GM12865 (cell line): ENCODE data around the gene PPIP5K2.

Experiments used
- DNase-seq: peaks from one replicate; pipeline ENCODE4 v3.0.0; 2010; ENCODE audit warnings: low read depth
- H3K4me3 ChIP-seq: 2 replicates; pipeline ENCODE4 v1.5.1; 2011; ENCODE audit warnings: mild to moderate bottlenecking, low read depth, low read length, control low read depth
- TF ChIP-seq, protein P1 (sequence below): IDR thresholded peaks from 2 replicates; pipeline ENCODE4 v1.5.1; 2011; ENCODE audit warnings: low read length, control low read depth, low read depth, inconsistent platforms; ENCODE audit not compliant: insufficient read depth; ENCODE audit errors: missing control alignments

The PPIP5K2 gene

DNA sequence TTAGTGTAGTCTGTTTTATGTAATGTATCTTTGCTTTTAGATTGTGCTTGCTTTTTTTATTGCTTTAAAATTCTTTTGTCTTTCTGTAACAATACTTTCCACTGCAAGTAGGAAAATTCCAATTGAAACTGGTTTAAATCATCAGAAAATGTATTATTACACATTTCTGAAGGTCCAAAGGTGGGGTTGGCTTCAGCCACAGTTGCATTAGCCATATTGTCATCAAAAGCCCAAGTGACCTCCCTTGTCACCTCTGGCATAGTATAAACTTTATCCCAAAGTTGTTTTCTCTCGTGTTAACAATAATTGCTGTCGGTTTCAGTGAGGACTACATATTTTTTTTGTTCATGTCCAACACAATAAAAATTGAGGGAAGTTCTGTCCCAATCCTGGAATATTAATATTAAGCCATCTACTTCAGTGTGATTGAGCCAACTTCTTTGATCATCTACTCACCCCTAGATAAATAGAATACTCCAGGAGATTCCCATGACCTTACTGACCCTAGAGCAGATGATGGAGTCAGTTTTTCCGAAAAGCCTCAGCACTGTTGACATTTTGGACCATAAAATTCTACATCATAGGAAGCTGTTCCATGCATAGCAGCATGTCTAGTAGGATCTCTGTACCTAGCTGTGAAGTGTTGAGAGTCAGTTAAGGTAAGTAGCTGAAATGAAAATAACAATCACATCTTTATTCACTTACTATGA lies 86.0 kb downstream of the PPIP5K2 start:
- TF ChIP-seq, protein P1, sequence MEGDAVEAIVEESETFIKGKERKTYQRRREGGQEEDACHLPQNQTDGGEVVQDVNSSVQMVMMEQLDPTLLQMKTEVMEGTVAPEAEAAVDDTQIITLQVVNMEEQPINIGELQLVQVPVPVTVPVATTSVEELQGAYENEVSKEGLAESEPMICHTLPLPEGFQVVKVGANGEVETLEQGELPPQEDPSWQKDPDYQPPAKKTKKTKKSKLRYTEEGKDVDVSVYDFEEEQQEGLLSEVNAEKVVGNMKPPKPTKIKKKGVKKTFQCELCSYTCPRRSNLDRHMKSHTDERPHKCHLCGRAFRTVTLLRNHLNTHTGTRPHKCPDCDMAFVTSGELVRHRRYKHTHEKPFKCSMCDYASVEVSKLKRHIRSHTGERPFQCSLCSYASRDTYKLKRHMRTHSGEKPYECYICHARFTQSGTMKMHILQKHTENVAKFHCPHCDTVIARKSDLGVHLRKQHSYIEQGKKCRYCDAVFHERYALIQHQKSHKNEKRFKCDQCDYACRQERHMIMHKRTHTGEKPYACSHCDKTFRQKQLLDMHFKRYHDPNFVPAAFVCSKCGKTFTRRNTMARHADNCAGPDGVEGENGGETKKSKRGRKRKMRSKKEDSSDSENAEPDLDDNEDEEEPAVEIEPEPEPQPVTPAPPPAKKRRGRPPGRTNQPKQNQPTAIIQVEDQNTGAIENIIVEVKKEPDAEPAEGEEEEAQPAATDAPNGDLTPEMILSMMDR: no peak
- H3K4me3 ChIP-seq: no peak overlapping the region
- DNase-seq: no peak

DNA sequence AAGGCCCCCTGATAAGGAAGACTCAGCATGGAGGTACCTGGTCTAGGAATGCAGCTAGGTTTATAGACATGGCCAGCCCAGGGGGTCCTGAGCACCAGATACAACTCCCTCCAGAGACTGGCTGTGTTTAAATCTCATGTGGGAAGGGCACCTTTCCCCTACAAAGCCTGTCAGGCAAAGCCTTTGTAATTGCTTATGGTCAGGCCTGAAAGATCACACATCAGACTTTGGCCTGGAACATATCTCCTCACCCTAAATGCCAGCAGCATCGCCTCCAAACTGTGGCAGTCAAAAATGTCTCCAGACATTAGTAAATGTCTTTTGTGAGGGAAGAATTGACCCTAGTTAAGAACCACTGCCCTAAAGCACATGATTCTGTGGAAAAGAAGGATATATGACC lies 86.9 kb downstream of the PPIP5K2 start:
- DNase-seq: no peak
- no peak overlapping the region for H3K4me3 ChIP-seq
- TF ChIP-seq, protein P1: no peak

DNA sequence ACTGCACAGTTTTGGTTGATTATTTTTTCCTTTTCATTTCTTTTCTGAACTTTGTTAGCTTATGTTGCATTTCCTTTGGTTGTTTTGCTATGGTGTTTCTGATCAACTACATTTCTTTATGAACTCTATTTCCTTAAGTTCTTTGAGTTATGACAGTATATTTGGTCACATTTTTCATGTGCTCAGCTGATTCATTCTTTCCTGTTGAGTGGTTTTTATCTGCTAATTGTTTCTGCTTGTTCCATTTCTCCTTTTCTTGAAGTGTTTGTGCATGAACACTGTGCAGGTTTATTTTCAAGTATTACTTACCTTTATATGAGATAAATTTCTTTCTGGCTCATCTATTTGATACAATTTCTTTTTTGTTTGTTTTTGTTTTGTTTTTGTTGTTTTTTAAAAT lies 87.6 kb downstream of the PPIP5K2 start:
- TF ChIP-seq, protein P1: no peak
- DNase-seq: no peak
- no peak overlapping the region for H3K4me3 ChIP-seq

DNA sequence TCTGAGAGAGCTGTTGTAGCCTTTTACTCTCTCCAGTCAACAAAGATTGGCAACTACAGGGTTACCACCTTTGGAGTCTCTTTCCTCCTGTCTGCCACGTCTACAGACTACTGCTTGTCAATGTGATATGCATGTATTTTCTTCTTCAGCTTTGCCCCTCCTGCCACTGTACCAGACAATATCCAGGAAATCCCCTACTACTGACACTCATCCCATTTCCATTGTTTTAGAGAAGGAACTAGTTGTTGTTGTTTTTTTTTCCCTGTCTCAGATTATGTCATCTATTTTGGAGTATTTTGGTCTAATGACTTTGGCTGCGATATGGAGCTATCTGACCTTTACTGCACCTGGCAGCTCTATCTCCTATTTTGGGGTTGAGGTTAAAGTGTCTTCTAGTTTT lies 88.4 kb downstream of the PPIP5K2 start:
- H3K4me3 ChIP-seq: no peak overlapping the region
- TF ChIP-seq, protein P1: no peak
- no peak for DNase-seq

DNA sequence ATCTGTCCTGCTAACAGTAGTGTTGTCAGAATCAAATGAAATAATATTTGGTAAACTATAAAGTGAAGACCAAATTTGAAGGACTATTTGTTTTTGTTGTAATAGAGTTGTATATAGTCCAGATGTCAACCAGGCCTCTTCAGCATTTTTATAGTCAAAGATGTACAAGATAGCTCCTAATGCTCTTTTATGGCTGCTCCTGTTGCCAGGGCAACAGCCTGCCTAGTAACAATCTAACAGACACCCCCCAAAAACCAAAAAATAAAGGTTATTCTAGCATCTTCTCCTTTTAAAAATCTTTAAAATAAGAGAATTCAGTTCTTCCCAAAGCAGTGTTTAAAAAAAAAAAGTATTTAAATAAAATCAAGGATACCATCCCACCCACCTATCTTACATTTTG lies 89.0 kb downstream of the PPIP5K2 start:
- no peak overlapping the region for H3K4me3 ChIP-seq
- DNase-seq: no peak
- TF ChIP-seq, protein P1: no peak

DNA sequence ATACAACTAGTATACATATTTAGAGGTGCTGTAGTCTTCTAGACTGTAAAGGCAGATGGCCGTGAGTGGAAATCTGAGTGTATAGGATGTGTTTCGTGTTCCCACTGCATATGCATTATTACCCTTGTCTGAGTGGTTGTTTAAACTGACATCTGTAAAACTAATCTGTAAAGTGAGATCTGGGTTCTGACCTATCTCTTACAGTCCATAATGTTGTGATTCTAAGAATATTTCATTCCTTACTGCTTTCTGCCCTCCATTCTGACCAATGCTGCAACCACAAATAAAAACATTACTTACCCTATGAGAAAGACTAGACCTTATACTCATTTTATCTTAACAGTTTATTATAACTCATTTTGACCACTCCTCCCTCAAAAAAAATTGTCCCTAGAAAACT lies 90.9 kb downstream of the PPIP5K2 start:
- TF ChIP-seq, protein P1: no peak
- DNase-seq: no peak

More for the DNA sequence above, 90.9 kb downstream of the PPIP5K2 start:
- no peak overlapping the region for H3K4me3 ChIP-seq
